Measurements from ENCODE around the gene CCT2. TPM values are rescaled to one million over a fixed set of nuclear protein-coding genes. Genes with fewer than 3 reads are reported as not detected.

Gene CCT2
- total RNA-seq, 1 experiment from 2014 or later: 342 TPM

DNA sequence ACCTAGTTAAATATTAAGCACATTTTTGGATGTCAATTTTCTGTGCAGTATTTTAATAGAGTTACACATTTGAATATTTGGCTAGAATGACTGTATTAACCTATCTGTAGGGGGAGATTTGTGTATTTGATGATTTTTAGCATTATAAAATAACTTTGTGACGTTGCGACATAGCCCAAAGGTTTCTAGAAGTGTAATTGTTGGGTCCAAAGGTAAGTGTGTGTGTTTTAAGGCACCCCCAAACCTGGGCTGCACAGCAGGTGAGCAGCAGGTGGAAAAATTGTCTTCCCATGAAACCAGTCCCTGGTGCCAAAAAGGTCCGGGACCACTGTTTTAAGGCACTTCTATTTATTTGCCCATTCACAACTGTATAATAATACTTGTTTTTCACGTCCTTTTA is 3.3 kb downstream of the CCT2 start:
- peaks cover 69% of the 10 kb centered on the region for H3K36me3 Mint-ChIP-seq
- POLR2A ChIA-PET: no interaction called here

DNA sequence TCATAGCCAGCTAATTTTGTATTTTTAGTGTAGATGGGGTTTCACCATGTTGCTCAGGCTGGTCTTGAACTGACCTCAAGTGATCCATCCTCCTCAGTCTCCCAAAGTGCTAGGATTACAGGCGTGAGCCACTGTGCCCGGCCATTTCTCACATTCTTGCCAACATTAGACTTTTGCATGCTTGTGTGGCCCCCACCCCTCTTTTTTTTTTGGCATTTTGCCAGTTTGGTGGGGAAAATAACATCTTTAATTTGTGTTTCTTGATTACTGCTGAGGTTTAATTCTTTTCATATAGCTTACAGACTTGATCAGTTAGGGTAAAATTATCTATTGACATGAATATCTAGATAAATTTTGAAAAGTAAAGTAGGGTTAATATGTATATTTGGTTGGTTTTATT is 3.8 kb downstream of the CCT2 start:
- peaks cover 10% of the 10 kb centered on the region for H3K4me1 Mint-ChIP-seq
- DNase-seq (ENCODE audit: low spot score) (no peak), ATAC-seq (no peak)
- CTCF ChIA-PET: no interaction called here
- POLR2A ChIA-PET: no interaction called here
- H3K9me3 Mint-ChIP-seq: no peaks in the 10 kb centered on the region
- H3K27ac Mint-ChIP-seq: no peak overlapping the region
- H3K27me3 Mint-ChIP-seq (ENCODE audit: low read depth): no peaks in the 10 kb centered on the region
- no peak overlapping the region for H3K4me3 Mint-ChIP-seq
- H3K36me3 Mint-ChIP-seq: peaks cover 75% of the 10 kb centered on the region
- TF ChIP-seq NR1H2 (CRISPR knock-in tag; IDR thresholded peaks at IDR 0.05): no peak
- TF ChIP-seq, protein P1, sequence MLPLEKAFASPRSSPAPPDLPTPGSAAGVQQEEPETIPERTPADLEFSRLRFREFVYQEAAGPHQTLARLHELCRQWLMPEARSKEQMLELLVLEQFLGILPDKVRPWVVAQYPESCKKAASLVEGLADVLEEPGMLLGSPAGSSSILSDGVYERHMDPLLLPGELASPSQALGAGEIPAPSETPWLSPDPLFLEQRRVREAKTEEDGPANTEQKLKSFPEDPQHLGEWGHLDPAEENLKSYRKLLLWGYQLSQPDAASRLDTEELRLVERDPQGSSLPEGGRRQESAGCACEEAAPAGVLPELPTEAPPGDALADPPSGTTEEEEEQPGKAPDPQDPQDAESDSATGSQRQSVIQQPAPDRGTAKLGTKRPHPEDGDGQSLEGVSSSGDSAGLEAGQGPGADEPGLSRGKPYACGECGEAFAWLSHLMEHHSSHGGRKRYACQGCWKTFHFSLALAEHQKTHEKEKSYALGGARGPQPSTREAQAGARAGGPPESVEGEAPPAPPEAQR (CRISPR knock-in tag; IDR thresholded peaks at IDR 0.05): no peak
- TF ChIP-seq, protein P2, sequence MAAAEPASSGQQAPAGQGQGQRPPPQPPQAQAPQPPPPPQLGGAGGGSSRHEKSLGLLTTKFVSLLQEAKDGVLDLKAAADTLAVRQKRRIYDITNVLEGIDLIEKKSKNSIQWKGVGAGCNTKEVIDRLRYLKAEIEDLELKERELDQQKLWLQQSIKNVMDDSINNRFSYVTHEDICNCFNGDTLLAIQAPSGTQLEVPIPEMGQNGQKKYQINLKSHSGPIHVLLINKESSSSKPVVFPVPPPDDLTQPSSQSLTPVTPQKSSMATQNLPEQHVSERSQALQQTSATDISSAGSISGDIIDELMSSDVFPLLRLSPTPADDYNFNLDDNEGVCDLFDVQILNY (CRISPR knock-in tag; IDR thresholded peaks at IDR 0.05): no peak
- TF ChIP-seq NFE2L1 (CRISPR knock-in tag; IDR thresholded peaks at IDR 0.05): no peak
- TF ChIP-seq MYBL2 (CRISPR knock-in tag; IDR thresholded peaks at IDR 0.05): no peak
- TF ChIP-seq, protein P3, sequence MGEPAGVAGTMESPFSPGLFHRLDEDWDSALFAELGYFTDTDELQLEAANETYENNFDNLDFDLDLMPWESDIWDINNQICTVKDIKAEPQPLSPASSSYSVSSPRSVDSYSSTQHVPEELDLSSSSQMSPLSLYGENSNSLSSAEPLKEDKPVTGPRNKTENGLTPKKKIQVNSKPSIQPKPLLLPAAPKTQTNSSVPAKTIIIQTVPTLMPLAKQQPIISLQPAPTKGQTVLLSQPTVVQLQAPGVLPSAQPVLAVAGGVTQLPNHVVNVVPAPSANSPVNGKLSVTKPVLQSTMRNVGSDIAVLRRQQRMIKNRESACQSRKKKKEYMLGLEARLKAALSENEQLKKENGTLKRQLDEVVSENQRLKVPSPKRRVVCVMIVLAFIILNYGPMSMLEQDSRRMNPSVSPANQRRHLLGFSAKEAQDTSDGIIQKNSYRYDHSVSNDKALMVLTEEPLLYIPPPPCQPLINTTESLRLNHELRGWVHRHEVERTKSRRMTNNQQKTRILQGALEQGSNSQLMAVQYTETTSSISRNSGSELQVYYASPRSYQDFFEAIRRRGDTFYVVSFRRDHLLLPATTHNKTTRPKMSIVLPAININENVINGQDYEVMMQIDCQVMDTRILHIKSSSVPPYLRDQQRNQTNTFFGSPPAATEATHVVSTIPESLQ (CRISPR knock-in tag; IDR thresholded peaks at IDR 0.05): no peak
- TF ChIP-seq CBFB (CRISPR knock-in tag; IDR thresholded peaks at IDR 0.05; ENCODE audit: low read depth): no peak
- TF ChIP-seq CREM (CRISPR knock-in tag; IDR thresholded peaks at IDR 0.05): no peak
- TF ChIP-seq, protein P4, sequence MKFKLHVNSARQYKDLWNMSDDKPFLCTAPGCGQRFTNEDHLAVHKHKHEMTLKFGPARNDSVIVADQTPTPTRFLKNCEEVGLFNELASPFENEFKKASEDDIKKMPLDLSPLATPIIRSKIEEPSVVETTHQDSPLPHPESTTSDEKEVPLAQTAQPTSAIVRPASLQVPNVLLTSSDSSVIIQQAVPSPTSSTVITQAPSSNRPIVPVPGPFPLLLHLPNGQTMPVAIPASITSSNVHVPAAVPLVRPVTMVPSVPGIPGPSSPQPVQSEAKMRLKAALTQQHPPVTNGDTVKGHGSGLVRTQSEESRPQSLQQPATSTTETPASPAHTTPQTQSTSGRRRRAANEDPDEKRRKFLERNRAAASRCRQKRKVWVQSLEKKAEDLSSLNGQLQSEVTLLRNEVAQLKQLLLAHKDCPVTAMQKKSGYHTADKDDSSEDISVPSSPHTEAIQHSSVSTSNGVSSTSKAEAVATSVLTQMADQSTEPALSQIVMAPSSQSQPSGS (CRISPR knock-in tag; IDR thresholded peaks at IDR 0.05; ENCODE audit: borderline replicate concordance, low read depth): no peak

More for the DNA sequence above, 3.3 kb downstream of the CCT2 start:
- no peak for DNase-seq (ENCODE audit: low spot score)
- TF ChIP-seq TEAD4 (CRISPR knock-in tag; IDR thresholded peaks at IDR 0.05): no peak
- TF ChIP-seq ATF1 (CRISPR knock-in tag; IDR thresholded peaks at IDR 0.05): no peak
- TF ChIP-seq RORB (CRISPR knock-in tag; IDR thresholded peaks at IDR 0.05): no peak
- TF ChIP-seq, protein P5, sequence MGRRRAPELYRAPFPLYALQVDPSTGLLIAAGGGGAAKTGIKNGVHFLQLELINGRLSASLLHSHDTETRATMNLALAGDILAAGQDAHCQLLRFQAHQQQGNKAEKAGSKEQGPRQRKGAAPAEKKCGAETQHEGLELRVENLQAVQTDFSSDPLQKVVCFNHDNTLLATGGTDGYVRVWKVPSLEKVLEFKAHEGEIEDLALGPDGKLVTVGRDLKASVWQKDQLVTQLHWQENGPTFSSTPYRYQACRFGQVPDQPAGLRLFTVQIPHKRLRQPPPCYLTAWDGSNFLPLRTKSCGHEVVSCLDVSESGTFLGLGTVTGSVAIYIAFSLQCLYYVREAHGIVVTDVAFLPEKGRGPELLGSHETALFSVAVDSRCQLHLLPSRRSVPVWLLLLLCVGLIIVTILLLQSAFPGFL (CRISPR knock-in tag; IDR thresholded peaks at IDR 0.05; ENCODE audit: borderline replicate concordance): no peak
- TF ChIP-seq, protein P6, sequence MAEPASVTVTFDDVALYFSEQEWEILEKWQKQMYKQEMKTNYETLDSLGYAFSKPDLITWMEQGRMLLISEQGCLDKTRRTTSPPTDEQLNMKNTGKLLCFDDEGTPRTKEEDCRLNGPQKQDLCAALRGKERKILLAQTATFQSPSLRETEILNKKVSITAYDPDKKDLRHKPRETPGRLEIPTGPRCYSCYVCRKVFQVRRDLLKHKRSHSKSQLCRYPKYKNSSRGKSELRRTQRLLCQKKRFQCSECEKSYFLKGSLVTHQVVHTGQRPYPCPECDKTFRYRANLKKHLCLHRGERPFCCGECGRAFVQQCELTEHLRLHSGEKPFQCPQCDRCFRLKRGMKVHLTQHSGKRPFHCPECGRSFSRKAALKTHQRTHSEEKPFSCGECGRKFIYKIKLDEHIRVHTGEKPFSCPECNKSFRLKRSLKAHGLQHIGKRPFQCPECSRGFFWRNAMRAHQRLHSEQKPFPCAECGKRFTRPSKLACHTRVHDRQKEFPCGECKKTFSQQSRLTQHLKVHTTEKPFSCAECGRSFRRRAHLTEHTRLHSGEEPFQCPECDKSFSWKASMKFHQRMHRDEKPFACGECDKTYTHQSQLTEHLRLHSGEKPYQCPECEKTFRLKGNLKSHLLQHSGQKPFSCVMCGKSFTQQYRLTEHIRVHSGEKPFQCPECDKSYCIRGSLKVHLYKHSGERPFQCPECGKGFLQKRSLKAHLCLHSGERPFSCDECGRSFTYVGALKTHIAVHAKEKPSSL (CRISPR knock-in tag; conservative IDR thresholded peaks at IDR 0.05): no peak
- TF ChIP-seq, protein P7, sequence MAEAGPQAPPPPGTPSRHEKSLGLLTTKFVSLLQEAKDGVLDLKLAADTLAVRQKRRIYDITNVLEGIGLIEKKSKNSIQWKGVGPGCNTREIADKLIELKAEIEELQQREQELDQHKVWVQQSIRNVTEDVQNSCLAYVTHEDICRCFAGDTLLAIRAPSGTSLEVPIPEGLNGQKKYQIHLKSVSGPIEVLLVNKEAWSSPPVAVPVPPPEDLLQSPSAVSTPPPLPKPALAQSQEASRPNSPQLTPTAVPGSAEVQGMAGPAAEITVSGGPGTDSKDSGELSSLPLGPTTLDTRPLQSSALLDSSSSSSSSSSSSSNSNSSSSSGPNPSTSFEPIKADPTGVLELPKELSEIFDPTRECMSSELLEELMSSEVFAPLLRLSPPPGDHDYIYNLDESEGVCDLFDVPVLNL (CRISPR knock-in tag; IDR thresholded peaks at IDR 0.05; ENCODE audit: borderline replicate concordance, low read depth): no peak
- TF ChIP-seq, protein P8, sequence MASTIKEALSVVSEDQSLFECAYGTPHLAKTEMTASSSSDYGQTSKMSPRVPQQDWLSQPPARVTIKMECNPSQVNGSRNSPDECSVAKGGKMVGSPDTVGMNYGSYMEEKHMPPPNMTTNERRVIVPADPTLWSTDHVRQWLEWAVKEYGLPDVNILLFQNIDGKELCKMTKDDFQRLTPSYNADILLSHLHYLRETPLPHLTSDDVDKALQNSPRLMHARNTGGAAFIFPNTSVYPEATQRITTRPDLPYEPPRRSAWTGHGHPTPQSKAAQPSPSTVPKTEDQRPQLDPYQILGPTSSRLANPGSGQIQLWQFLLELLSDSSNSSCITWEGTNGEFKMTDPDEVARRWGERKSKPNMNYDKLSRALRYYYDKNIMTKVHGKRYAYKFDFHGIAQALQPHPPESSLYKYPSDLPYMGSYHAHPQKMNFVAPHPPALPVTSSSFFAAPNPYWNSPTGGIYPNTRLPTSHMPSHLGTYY (CRISPR knock-in tag; IDR thresholded peaks at IDR 0.05): no peak
- TF ChIP-seq, protein P9, sequence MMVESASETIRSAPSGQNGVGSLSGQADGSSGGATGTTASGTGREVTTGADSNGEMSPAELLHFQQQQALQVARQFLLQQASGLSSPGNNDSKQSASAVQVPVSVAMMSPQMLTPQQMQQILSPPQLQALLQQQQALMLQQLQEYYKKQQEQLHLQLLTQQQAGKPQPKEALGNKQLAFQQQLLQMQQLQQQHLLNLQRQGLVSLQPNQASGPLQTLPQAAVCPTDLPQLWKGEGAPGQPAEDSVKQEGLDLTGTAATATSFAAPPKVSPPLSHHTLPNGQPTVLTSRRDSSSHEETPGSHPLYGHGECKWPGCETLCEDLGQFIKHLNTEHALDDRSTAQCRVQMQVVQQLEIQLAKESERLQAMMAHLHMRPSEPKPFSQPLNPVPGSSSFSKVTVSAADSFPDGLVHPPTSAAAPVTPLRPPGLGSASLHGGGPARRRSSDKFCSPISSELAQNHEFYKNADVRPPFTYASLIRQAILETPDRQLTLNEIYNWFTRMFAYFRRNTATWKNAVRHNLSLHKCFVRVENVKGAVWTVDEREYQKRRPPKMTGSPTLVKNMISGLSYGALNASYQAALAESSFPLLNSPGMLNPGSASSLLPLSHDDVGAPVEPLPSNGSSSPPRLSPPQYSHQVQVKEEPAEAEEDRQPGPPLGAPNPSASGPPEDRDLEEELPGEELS (CRISPR knock-in tag; IDR thresholded peaks at IDR 0.05): no peak
- TF ChIP-seq, protein P10, sequence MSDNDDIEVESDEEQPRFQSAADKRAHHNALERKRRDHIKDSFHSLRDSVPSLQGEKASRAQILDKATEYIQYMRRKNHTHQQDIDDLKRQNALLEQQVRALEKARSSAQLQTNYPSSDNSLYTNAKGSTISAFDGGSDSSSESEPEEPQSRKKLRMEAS (CRISPR knock-in tag; IDR thresholded peaks at IDR 0.05): no peak
- Mint-ChIP-seq H3K27ac (no peak overlapping the region), H3K4me3 (no peak overlapping the region), H3K9me3 (no peaks in the 10 kb centered on the region), H3K27me3 (ENCODE audit: low read depth) (no peaks in the 10 kb centered on the region), H3K4me1 (peaks cover 10% of the 10 kb centered on the region)
- ATAC-seq: no peak
- CTCF ChIA-PET: no interaction called here
